ENCODE data around the gene ZBTB16. TPM values are rescaled to one million over a fixed set of nuclear protein-coding genes. Genes with fewer than 3 reads are reported as not detected.
A peak's percentile ranks its signal among the peaks of the same experiment; 100 is the strongest.

The ZBTB16 gene
- total and polyA plus RNA-seq, 3 donors from 2014 or later: 11.4 to 88.5 (median 51.5) TPM

GRCh38 chr11:114060392-114061047 is 1.0 kb downstream of the ZBTB16 start:
- no peaks in the 10 kb centered on the region for H3K36me3 ChIP-seq (ENCODE audit: low read depth, missing control alignments)
- no peak for TF ChIP-seq POLR2A (IDR thresholded peaks at IDR 0.05)
- no peak for TF ChIP-seq CTCF (IDR thresholded peaks at IDR 0.05)
- 0 to 1% methylated on average over 12 to 51 of the region's 78 CpGs for WGBS, 2 donors
- H3K4me1 ChIP-seq: peaks cover 22% of the 10 kb centered on the region
- H3K27me3 ChIP-seq: no peaks in the 10 kb centered on the region
- DNase-seq: no peak
- intact Hi-C loops (cut with DNase I; ENCODE audit: low total_unique reads): loop anchor here (5.0 kb wide), 1 partner anchor 102 kb away; no protein-coding TSS in a partner anchor
- no peaks in the 10 kb centered on the region for H3K9me3 ChIP-seq
- peak overlapping the region; percentile 90 to 96 for H3K4me3 ChIP-seq
- peak overlapping the region; percentile 92 to 99 for H3K27ac ChIP-seq

GRCh38 chr11:114061048-114061680 is 1.7 kb downstream of the ZBTB16 start:
- DNase-seq: peak; percentile 51
- peak overlapping the region; percentile 90 to 96 for H3K4me3 ChIP-seq
- no peak for TF ChIP-seq CTCF (IDR thresholded peaks at IDR 0.05)
- no peak for TF ChIP-seq POLR2A (IDR thresholded peaks at IDR 0.05)
- 0 to 1% methylated on average over 14 to 32 of the region's 45 CpGs for WGBS, 2 donors
- H3K4me1 ChIP-seq: peaks cover 22% of the 10 kb centered on the region
- peak overlapping the region; percentile 92 to 99 for H3K27ac ChIP-seq
- H3K36me3 ChIP-seq (ENCODE audit: low read depth, missing control alignments): no peaks in the 10 kb centered on the region
- H3K27me3 ChIP-seq: no peaks in the 10 kb centered on the region
- intact Hi-C loops (cut with DNase I; ENCODE audit: low total_unique reads): loop anchor here (5.0 kb wide), 1 partner anchor 101 kb away; no protein-coding TSS in a partner anchor
- H3K9me3 ChIP-seq: no peaks in the 10 kb centered on the region

GRCh38 chr11:114061681-114062049 is 2.2 kb downstream of the ZBTB16 start:
- no peak for TF ChIP-seq POLR2A (IDR thresholded peaks at IDR 0.05)
- no peak for TF ChIP-seq CTCF (IDR thresholded peaks at IDR 0.05)
- whole genome bisulfite sequencing, 2 donors: 25 to 44% methylated on average over 5 to 7 of the region's 7 CpGs
- peak; percentile 40 for DNase-seq
- no peaks in the 10 kb centered on the region for H3K36me3 ChIP-seq (ENCODE audit: low read depth, missing control alignments)
- H3K9me3 ChIP-seq: no peaks in the 10 kb centered on the region
- peak overlapping the region; percentile 92 to 99 for H3K27ac ChIP-seq
- H3K4me1 ChIP-seq: peaks cover 22% of the 10 kb centered on the region
- no peaks in the 10 kb centered on the region for H3K27me3 ChIP-seq
- peak overlapping the region; percentile 90 to 96 for H3K4me3 ChIP-seq
- intact Hi-C loops (cut with DNase I; ENCODE audit: low total_unique reads): loop anchor here (5.0 kb wide), 1 partner anchor 101 kb away; no protein-coding TSS in a partner anchor

GRCh38 chr11:114062272-114062671 is 2.8 kb downstream of the ZBTB16 start:
- intact Hi-C loops (cut with DNase I; ENCODE audit: low total_unique reads): loop anchor here (5.0 kb wide), 1 partner anchor 100 kb away; no protein-coding TSS in a partner anchor
- WGBS, 2 donors: 76 to 78% methylated on average over 4 to 9 of the region's 9 CpGs
- Histone ChIP-seq H3K27me3 (no peaks in the 10 kb centered on the region), H3K9me3 (no peaks in the 10 kb centered on the region), H3K4me3 (peak overlapping the region in 1 of 2 donors; percentile 96), H3K27ac (peak overlapping the region; percentile 92 to 99), H3K36me3 (ENCODE audit: low read depth, missing control alignments) (no peaks in the 10 kb centered on the region), H3K4me1 (peaks cover 16% of the 10 kb centered on the region)
- DNase-seq: no peak
- TF ChIP-seq POLR2A (IDR thresholded peaks at IDR 0.05) (no peak), CTCF (IDR thresholded peaks at IDR 0.05) (no peak)

All from testis (tissue), 3 donors.